ENCODE results near the gene HOXC6. TPM values are rescaled to one million over a fixed set of nuclear protein-coding genes. Genes with fewer than 3 reads are reported as not detected.

Gene HOXC6
- total and polyA plus RNA-seq, 2 experiments from 2014 or later, result not detected

- no peak overlapping the region for H2AFZ ChIP-seq
- peaks cover 52% of the 10 kb centered on the region for H3K4me1 Mint-ChIP-seq
- H3K4me3 Mint-ChIP-seq, result peak overlapping the region; percentile 63
- H4K20me1 ChIP-seq (replicated peaks; ENCODE audit: insufficient read depth), result peaks cover 23% of the 10 kb centered on the region
- H3K4me2 ChIP-seq, result peak overlapping the region; percentile 81
- H3K36me3 Mint-ChIP-seq (ENCODE audit: low read depth), result no peaks in the 10 kb centered on the region; the same call in 2 of the 3 replicates
- H3K4me3 ChIP-seq, result peak overlapping the region; percentile 51
- H3K9me2 ChIP-seq (ENCODE audit: insufficient read depth), result no peaks in the 10 kb centered on the region
- peaks cover 3% of the 10 kb centered on the region; the same call in 2 of the 3 replicates for H3K9me3 Mint-ChIP-seq
- peaks cover 42% of the 10 kb centered on the region for H3K4me1 ChIP-seq (ENCODE audit: insufficient read depth)
- peaks cover 100% of the 10 kb centered on the region for H3K27me3 ChIP-seq (ENCODE audit: insufficient read depth)
- H3K27me3 Mint-ChIP-seq (ENCODE audit: insufficient read depth, low read depth, poor library complexity), result peaks cover 100% of the 10 kb centered on the region
- no peaks in the 10 kb centered on the region for H3K36me3 ChIP-seq (ENCODE audit: insufficient read depth)
- no peak overlapping the region for H3K27ac ChIP-seq (ENCODE audit: low read depth)
- H3F3A ChIP-seq (replicated peaks; ENCODE audit: low read depth), result peaks cover 46% of the 10 kb centered on the region
- DNase-seq (ENCODE audit: low spot score) (peak; percentile 51), ATAC-seq (peak; percentile 10)
- no peak overlapping the region for H3K27ac Mint-ChIP-seq
- H3K79me2 ChIP-seq (replicated peaks; ENCODE audit: insufficient read depth), result no peaks in the 10 kb centered on the region
- no peak for TF ChIP-seq CREB1 (CRISPR knock-in tag; IDR thresholded peaks at IDR 0.05; ENCODE audit: low read depth)
- peak; percentile 98 for TF ChIP-seq EZH2 (IDR thresholded peaks at IDR 0.05; ENCODE audit: low read depth, unreplicated experiment)
- TF ChIP-seq EZH2phosphoT487 (IDR thresholded peaks at IDR 0.05; ENCODE audit: unreplicated experiment), result peak; percentile 89
- TF ChIP-seq POLR2AphosphoS5 (IDR thresholded peaks at IDR 0.05; ENCODE audit: low read depth), result no peak
Observed at GRCh38 chr12:53994264-53995001, 33.8 kb upstream of the HOXC6 start.

GRCh38 chr12:53995002-53995377, 33.2 kb upstream of the HOXC6 start:
- Histone ChIP-seq H2AFZ (no peak overlapping the region), H3K36me3 (ENCODE audit: insufficient read depth) (no peaks in the 10 kb centered on the region), H3K27ac (ENCODE audit: low read depth) (no peak overlapping the region), H4K20me1 (replicated peaks; ENCODE audit: insufficient read depth) (peaks cover 18% of the 10 kb centered on the region), H3K9me2 (ENCODE audit: insufficient read depth) (no peaks in the 10 kb centered on the region), H3K27me3 (ENCODE audit: insufficient read depth) (peaks cover 100% of the 10 kb centered on the region), H3K4me3 (peak overlapping the region; percentile 51), H3K79me2 (replicated peaks; ENCODE audit: insufficient read depth) (no peaks in the 10 kb centered on the region), H3F3A (replicated peaks; ENCODE audit: low read depth) (peaks cover 40% of the 10 kb centered on the region), H3K4me2 (peak overlapping the region; percentile 81), H3K4me1 (ENCODE audit: insufficient read depth) (peaks cover 45% of the 10 kb centered on the region)
- H3K27me3 Mint-ChIP-seq (ENCODE audit: insufficient read depth, low read depth, poor library complexity), result peaks cover 100% of the 10 kb centered on the region
- no peak for ATAC-seq
- H3K4me3 Mint-ChIP-seq, result peak overlapping the region; percentile 63
- no peak for DNase-seq (ENCODE audit: low spot score)
- H3K27ac Mint-ChIP-seq, result no peak overlapping the region
- TF ChIP-seq REST (IDR thresholded peaks at IDR 0.05; ENCODE audit: unreplicated experiment) (no peak), EZH2phosphoT487 (IDR thresholded peaks at IDR 0.05; ENCODE audit: unreplicated experiment) (peak; percentile 43), JUNB (IDR thresholded peaks at IDR 0.05; ENCODE audit: unreplicated experiment) (no peak), ZNF331 (CRISPR knock-in tag; IDR thresholded peaks at IDR 0.05; ENCODE audit: low read depth) (no peak), ETS1 (IDR thresholded peaks at IDR 0.05) (no peak), EZH2 (IDR thresholded peaks at IDR 0.05; ENCODE audit: low read depth, unreplicated experiment) (peak; percentile 91)
- no peaks in the 10 kb centered on the region; the same call in 2 of the 3 replicates for H3K36me3 Mint-ChIP-seq (ENCODE audit: low read depth)
- H3K9me3 Mint-ChIP-seq, result peaks cover 3% of the 10 kb centered on the region; the same call in 2 of the 3 replicates
- peaks cover 50% of the 10 kb centered on the region for H3K4me1 Mint-ChIP-seq

Data from GM23338 (cell line).